Measurements from ENCODE around the gene GLT1D1.

GLT1D1 gene

GRCh38 chr12:128856035-128856790 is 2.9 kb downstream of the GLT1D1 start:
- CTCF ChIA-PET = no interaction called here
- no peak for DNase-seq (ENCODE audit: extremely low spot score)
- TF ChIP-seq SUZ12 (IDR thresholded peaks at IDR 0.05) = no peak
- no peak for TF ChIP-seq PKNOX1 (IDR thresholded peaks at IDR 0.05)
- no peak for TF ChIP-seq FOXK2 (IDR thresholded peaks at IDR 0.05)
- no peak for TF ChIP-seq HDGF (IDR thresholded peaks at IDR 0.05; ENCODE audit: borderline replicate concordance)
- no peak for TF ChIP-seq CTBP1 (IDR thresholded peaks at IDR 0.05; ENCODE audit: borderline replicate concordance)
- TF ChIP-seq ELF4 (IDR thresholded peaks at IDR 0.05) = no peak
- TF ChIP-seq NFRKB (IDR thresholded peaks at IDR 0.05) = no peak
- TF ChIP-seq TARDBP (IDR thresholded peaks at IDR 0.05) = no peak
- TF ChIP-seq BHLHE40 (IDR thresholded peaks at IDR 0.05; ENCODE audit: borderline replicate concordance) = no peak
- no peak for TF ChIP-seq FOXA1 (IDR thresholded peaks at IDR 0.05)
- no peak for TF ChIP-seq LEF1 (IDR thresholded peaks at IDR 0.05; ENCODE audit: borderline replicate concordance)
- no peak for TF ChIP-seq SP1 (IDR thresholded peaks at IDR 0.05)
- TF ChIP-seq ZNF384 (IDR thresholded peaks at IDR 0.05) = no peak
- TF ChIP-seq L3MBTL2 (conservative IDR thresholded peaks at IDR 0.05) = no peak
- no peak for TF ChIP-seq ARNT (IDR thresholded peaks at IDR 0.05)
- TF ChIP-seq FOXM1 (IDR thresholded peaks at IDR 0.05; ENCODE audit: borderline replicate concordance) = no peak
- POLR2A ChIA-PET = no interaction called here

- TF ChIP-seq FOXK2 (IDR thresholded peaks at IDR 0.05) (no peak), LEF1 (IDR thresholded peaks at IDR 0.05; ENCODE audit: borderline replicate concordance) (no peak), SUZ12 (IDR thresholded peaks at IDR 0.05) (no peak)
- DNase-seq (ENCODE audit: extremely low spot score) = no peak
- ChIA-PET CTCF (no interaction called here), POLR2A (no interaction called here)
These were observed 3.5 kb downstream of the GLT1D1 start for GRCh38 chr12:128856791-128857078.

GRCh38 chr12:128857133-128857763 is 4.0 kb downstream of the GLT1D1 start:
- ChIA-PET CTCF (no interaction called here), POLR2A (no interaction called here)
- no peak for DNase-seq (ENCODE audit: extremely low spot score)
- no peak for TF ChIP-seq FOXK2 (IDR thresholded peaks at IDR 0.05)
- TF ChIP-seq BHLHE40 (IDR thresholded peaks at IDR 0.05; ENCODE audit: borderline replicate concordance) = no peak
- TF ChIP-seq FOXM1 (IDR thresholded peaks at IDR 0.05; ENCODE audit: borderline replicate concordance) = no peak
- TF ChIP-seq ZNF384 (IDR thresholded peaks at IDR 0.05) = no peak
- no peak for TF ChIP-seq TARDBP (IDR thresholded peaks at IDR 0.05)
- no peak for TF ChIP-seq FOXA1 (IDR thresholded peaks at IDR 0.05)
- no peak for TF ChIP-seq HDGF (IDR thresholded peaks at IDR 0.05; ENCODE audit: borderline replicate concordance)
- TF ChIP-seq SP1 (IDR thresholded peaks at IDR 0.05) = no peak
- no peak for TF ChIP-seq ELF4 (IDR thresholded peaks at IDR 0.05)
- TF ChIP-seq SUZ12 (IDR thresholded peaks at IDR 0.05) = no peak

GRCh38 chr12:128859311-128859710 is 6.0 kb downstream of the GLT1D1 start:
- no peak for DNase-seq (ENCODE audit: extremely low spot score)
- ChIA-PET POLR2A (no interaction called here), CTCF (no interaction called here)
- TF ChIP-seq FOXM1 (IDR thresholded peaks at IDR 0.05; ENCODE audit: borderline replicate concordance) (no peak), TARDBP (IDR thresholded peaks at IDR 0.05) (no peak), ELF4 (IDR thresholded peaks at IDR 0.05) (no peak), CTBP1 (IDR thresholded peaks at IDR 0.05; ENCODE audit: borderline replicate concordance) (no peak), L3MBTL2 (conservative IDR thresholded peaks at IDR 0.05) (no peak), FOXA1 (IDR thresholded peaks at IDR 0.05) (no peak), ARNT (IDR thresholded peaks at IDR 0.05) (no peak), BHLHE40 (IDR thresholded peaks at IDR 0.05; ENCODE audit: borderline replicate concordance) (no peak), SP1 (IDR thresholded peaks at IDR 0.05) (no peak), PKNOX1 (IDR thresholded peaks at IDR 0.05) (no peak), NFRKB (IDR thresholded peaks at IDR 0.05) (no peak)

GRCh38 chr12:128861226-128862016 is 8.1 kb downstream of the GLT1D1 start:
- CTCF ChIA-PET = no interaction called here
- TF ChIP-seq PKNOX1 (IDR thresholded peaks at IDR 0.05) = no peak

GRCh38 chr12:128863957-128864356 is 10.7 kb downstream of the GLT1D1 start:
- TF ChIP-seq FOXM1 (IDR thresholded peaks at IDR 0.05; ENCODE audit: borderline replicate concordance) (no peak), NFRKB (IDR thresholded peaks at IDR 0.05) (no peak), SUZ12 (IDR thresholded peaks at IDR 0.05) (no peak), TARDBP (IDR thresholded peaks at IDR 0.05) (no peak), L3MBTL2 (conservative IDR thresholded peaks at IDR 0.05) (no peak), ELF4 (IDR thresholded peaks at IDR 0.05) (no peak), FOXA1 (IDR thresholded peaks at IDR 0.05) (no peak), HDGF (IDR thresholded peaks at IDR 0.05; ENCODE audit: borderline replicate concordance) (no peak), ZNF384 (IDR thresholded peaks at IDR 0.05) (no peak), FOXK2 (IDR thresholded peaks at IDR 0.05) (no peak), LEF1 (IDR thresholded peaks at IDR 0.05; ENCODE audit: borderline replicate concordance) (no peak), ARNT (IDR thresholded peaks at IDR 0.05) (no peak), BHLHE40 (IDR thresholded peaks at IDR 0.05; ENCODE audit: borderline replicate concordance) (no peak), PKNOX1 (IDR thresholded peaks at IDR 0.05) (no peak), SP1 (IDR thresholded peaks at IDR 0.05) (no peak), CTBP1 (IDR thresholded peaks at IDR 0.05; ENCODE audit: borderline replicate concordance) (no peak)
- POLR2A ChIA-PET = no interaction called here
- CTCF ChIA-PET = no interaction called here
- no peak for DNase-seq (ENCODE audit: extremely low spot score)

More at GRCh38 chr12:128861226-128862016, 8.1 kb downstream of the GLT1D1 start:
- POLR2A ChIA-PET = no interaction called here
- DNase-seq (ENCODE audit: extremely low spot score) = no peak
